ENCODE measurements around the gene ZKSCAN4.

Gene ZKSCAN4

GRCh38 chr6:28250747-28251146 is 1.3 kb downstream of the ZKSCAN4 start:
- no peak for DNase-seq (ENCODE audit: low read depth, low spot score)

- DNase-seq (ENCODE audit: low read depth, low spot score): no peak
These were observed 3.2 kb downstream of the ZKSCAN4 start for GRCh38 chr6:28248916-28249315.

- no peak for DNase-seq (ENCODE audit: low read depth, low spot score)
These were observed 6.7 kb downstream of the ZKSCAN4 start for GRCh38 chr6:28245206-28245941.

- DNase-seq (ENCODE audit: low read depth, low spot score): no peak
These were observed 8.1 kb downstream of the ZKSCAN4 start for GRCh38 chr6:28243946-28244345.

GRCh38 chr6:28240471-28240870 is 11.6 kb downstream of the ZKSCAN4 start:
- DNase-seq (ENCODE audit: low read depth, low spot score): no peak

GRCh38 chr6:28239636-28240035 is 12.4 kb downstream of the ZKSCAN4 start:
- no peak for DNase-seq (ENCODE audit: low read depth, low spot score)

GRCh38 chr6:28235912-28236452 is 16.1 kb downstream of the ZKSCAN4 start:
- no peak for DNase-seq (ENCODE audit: low read depth, low spot score)

GRCh38 chr6:28232785-28233184 is 19.3 kb downstream of the ZKSCAN4 start:
- DNase-seq (ENCODE audit: low read depth, low spot score): no peak

- no peak for DNase-seq (ENCODE audit: low read depth, low spot score)
These were observed 25.6 kb downstream of the ZKSCAN4 start for GRCh38 chr6:28226460-28226859.

GRCh38 chr6:28225056-28225834 is 26.8 kb downstream of the ZKSCAN4 start, which contains the start of gene ZSCAN9:
Gene ZSCAN9, plus strand, starts transcription at chr6:28225275. Its CDS starts 1,810 bp downstream, at chr6:28227085.
- DNase-seq (ENCODE audit: low read depth, low spot score): peak; percentile 78

- no peak for DNase-seq (ENCODE audit: low read depth, low spot score)
These were observed 27.7 kb downstream of the ZKSCAN4 start for GRCh38 chr6:28224131-28225055.

GRCh38 chr6:28220257-28221133 is 31.6 kb downstream of the ZKSCAN4 start:
- no peak for DNase-seq (ENCODE audit: low read depth, low spot score)

- no peak for DNase-seq (ENCODE audit: low read depth, low spot score)
These were observed 33.5 kb downstream of the ZKSCAN4 start for GRCh38 chr6:28218312-28219248.

GRCh38 chr6:28217890-28218289 is 34.2 kb downstream of the ZKSCAN4 start:
- DNase-seq (ENCODE audit: low read depth, low spot score): no peak

- DNase-seq (ENCODE audit: low read depth, low spot score): no peak
These were observed 36.6 kb downstream of the ZKSCAN4 start for GRCh38 chr6:28215425-28215824.

- no peak for DNase-seq (ENCODE audit: low read depth, low spot score)
These were observed 38.9 kb downstream of the ZKSCAN4 start for GRCh38 chr6:28213213-28213523.

- DNase-seq (ENCODE audit: low read depth, low spot score): no peak
These were observed 39.4 kb downstream of the ZKSCAN4 start for GRCh38 chr6:28212510-28213212.

- no peak for DNase-seq (ENCODE audit: low read depth, low spot score)
These were observed 40.1 kb downstream of the ZKSCAN4 start for GRCh38 chr6:28211840-28212509.
